Nephron (organoid): ENCODE results near the gene PET100.

ENCODE experiments used
- H3K27ac Mint-ChIP-seq, 3 experiments: 2 replicates each; pipeline ENCODE4 v1.8.0; 2020; ENCODE audit warnings: mixed read lengths in 3 of 3, mild to moderate bottlenecking in 2 of 3, moderate library complexity in 1 of 3
- H3K27me3 Mint-ChIP-seq: 2 replicates; pipeline ENCODE4 v1.8.0; 2021; ENCODE audit warnings: low read depth, mild to moderate bottlenecking, moderate library complexity, mixed read lengths
- H3K36me3 Mint-ChIP-seq: 2 replicates; pipeline ENCODE4 v1.8.0; 2020; ENCODE audit warnings: low read depth, mixed read lengths
- H3K4me1 Mint-ChIP-seq: 2 replicates; pipeline ENCODE4 v1.8.0; 2020; ENCODE audit warnings: mixed read lengths
- H3K4me3 Mint-ChIP-seq, 3 experiments: 2 replicates each; pipeline ENCODE4 v1.8.0; 2020; ENCODE audit warnings: mild to moderate bottlenecking in 3 of 3, mixed read lengths in 3 of 3, moderate library complexity in 2 of 3
- H3K9me3 Mint-ChIP-seq: 2 replicates; pipeline ENCODE4 v1.8.0; 2020; ENCODE audit warnings: mixed read lengths
- CTCF ChIP-seq, 3 experiments: fragments of 200-600 bp; sonication (generic); IDR thresholded peaks; one replicate each; pipeline ENCODE4 v1.5.0; 2021; ENCODE audit warnings: antibody characterized with exemption in 3 of 3; ENCODE audit not compliant: unreplicated experiment in 3 of 3

Gene PET100

DNA sequence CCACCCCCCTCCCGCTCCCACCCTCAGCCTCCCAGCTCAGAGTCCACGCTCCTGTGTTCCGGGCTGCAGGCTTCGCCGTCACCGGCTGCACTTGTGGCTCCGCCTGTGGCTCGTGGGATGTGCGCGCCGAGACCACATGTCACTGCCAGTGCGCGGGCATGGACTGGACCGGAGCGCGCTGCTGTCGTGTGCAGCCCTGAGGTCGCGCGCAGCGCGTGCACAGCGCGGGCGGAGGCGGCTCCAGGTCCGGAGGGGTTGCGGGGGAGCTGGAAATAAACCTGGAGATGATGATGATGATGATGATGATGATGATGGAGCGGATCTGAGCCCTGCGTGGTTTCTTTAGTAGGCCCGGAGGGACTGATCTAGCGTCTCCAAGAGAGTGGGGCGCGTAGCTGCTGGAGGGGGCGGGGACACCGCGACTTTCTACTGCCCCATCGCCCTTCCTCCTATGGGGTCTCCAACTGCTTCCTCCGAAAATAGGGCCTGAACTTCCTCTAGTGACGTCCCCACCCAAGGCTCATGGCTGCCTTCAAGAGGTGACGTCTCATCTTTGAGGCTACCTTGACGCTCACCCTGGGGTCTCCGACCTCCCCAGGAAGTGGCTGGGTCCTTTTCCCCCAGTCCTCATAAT, 40.7 kb downstream of the PET100 start:
- Mint-ChIP-seq H3K36me3 (no peaks in the 10 kb centered on the region), H3K4me1 (peaks cover 13% of the 10 kb centered on the region), H3K9me3 (peaks cover 9% of the 10 kb centered on the region), H3K27ac (no peak overlapping the region), H3K4me3 (peak overlapping the region; percentile 72 to 80 (median 78)), H3K27me3 (peaks cover 62% of the 10 kb centered on the region)
- no peak for TF ChIP-seq CTCF (IDR thresholded peaks at IDR 0.05; ENCODE audit: unreplicated experiment in 3 of 3)

DNA sequence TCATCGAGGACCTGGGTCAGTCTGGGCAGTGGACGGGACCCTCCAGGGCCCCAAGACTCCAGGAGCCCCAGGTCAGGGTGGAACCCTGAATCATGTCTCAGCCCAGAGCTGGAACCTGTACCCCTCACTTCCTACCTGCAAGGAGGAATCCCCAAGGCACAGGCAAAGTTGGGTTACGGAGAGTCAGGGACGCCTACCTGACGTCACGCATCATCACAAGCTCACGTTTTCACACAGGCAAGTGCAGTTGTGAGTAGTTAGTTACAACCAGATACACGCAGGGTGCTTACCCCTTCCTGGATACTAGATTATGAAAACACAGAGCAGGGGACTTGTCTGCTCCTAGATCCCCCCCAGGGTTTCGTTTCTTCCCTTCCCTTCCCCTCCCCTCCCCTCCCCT, 41.2 kb downstream of the PET100 start:
- no peak overlapping the region for H3K27ac Mint-ChIP-seq
- peaks cover 9% of the 10 kb centered on the region for H3K9me3 Mint-ChIP-seq
- peaks cover 64% of the 10 kb centered on the region for H3K27me3 Mint-ChIP-seq
- peak overlapping the region; percentile 72 to 80 (median 78) for H3K4me3 Mint-ChIP-seq
- peaks cover 7% of the 10 kb centered on the region for H3K4me1 Mint-ChIP-seq
- no peak for TF ChIP-seq CTCF (IDR thresholded peaks at IDR 0.05; ENCODE audit: unreplicated experiment in 3 of 3)
- H3K36me3 Mint-ChIP-seq, result no peaks in the 10 kb centered on the region

- Mint-ChIP-seq H3K27me3 (peaks cover 67% of the 10 kb centered on the region), H3K36me3 (no peaks in the 10 kb centered on the region), H3K4me1 (peaks cover 7% of the 10 kb centered on the region), H3K27ac (no peak overlapping the region), H3K4me3 (no peak overlapping the region), H3K9me3 (peaks cover 6% of the 10 kb centered on the region)
- TF ChIP-seq CTCF (IDR thresholded peaks at IDR 0.05; ENCODE audit: unreplicated experiment in 3 of 3), result no peak
Measured at GRCh38 chr19:7672522-7672921, 42.9 kb downstream of the PET100 start.

GRCh38 chr19:7674010-7675005, 44.7 kb downstream of the PET100 start:
- Mint-ChIP-seq H3K36me3 (no peaks in the 10 kb centered on the region), H3K9me3 (peaks cover 6% of the 10 kb centered on the region), H3K27me3 (peaks cover 64% of the 10 kb centered on the region), H3K4me3 (peak overlapping the region in 1 of 3 experiments; percentile 51), H3K4me1 (peaks cover 9% of the 10 kb centered on the region), H3K27ac (no peak overlapping the region)
- TF ChIP-seq CTCF (IDR thresholded peaks at IDR 0.05; ENCODE audit: unreplicated experiment in 3 of 3), result no peak

GRCh38 chr19:7676376-7676775, 46.8 kb downstream of the PET100 start:
- H3K27ac Mint-ChIP-seq, result no peak overlapping the region
- no peaks in the 10 kb centered on the region for H3K36me3 Mint-ChIP-seq
- no peak overlapping the region for H3K4me3 Mint-ChIP-seq
- H3K9me3 Mint-ChIP-seq, result peaks cover 6% of the 10 kb centered on the region
- TF ChIP-seq CTCF (IDR thresholded peaks at IDR 0.05; ENCODE audit: unreplicated experiment in 3 of 3), result no peak
- peaks cover 52% of the 10 kb centered on the region for H3K27me3 Mint-ChIP-seq
- peaks cover 13% of the 10 kb centered on the region for H3K4me1 Mint-ChIP-seq
